ENCODE measurements around the gene PTPRT. TPM values are rescaled to one million over a fixed set of nuclear protein-coding genes. Genes with fewer than 3 reads are reported as not detected.

The PTPRT gene
- total RNA-seq, 1 experiment from 2014 or later, result 0.20 TPM

GRCh38 chr20:42485556-42485955 is 704.1 kb downstream of the PTPRT start:
- H3K4me3 Mint-ChIP-seq (ENCODE audit: unreplicated experiment), result no peak overlapping the region
- TF ChIP-seq CTCF (IDR thresholded peaks at IDR 0.05; ENCODE audit: insufficient read depth in 1 of 2, low read depth in 1 of 2, low read length in 1 of 2, severe bottlenecking in 1 of 2, unreplicated experiment in 1 of 2), result no peak
- no peaks in the 10 kb centered on the region for H3K36me3 ChIP-seq (ENCODE audit: control insufficient read depth, insufficient read depth, low read length)
- H3K27me3 ChIP-seq (replicated peaks; ENCODE audit: control insufficient read depth, insufficient read depth, low read length), result no peaks in the 10 kb centered on the region
- BruUV-seq (replicated peaks), result no TSS peak
- no peaks in the 10 kb centered on the region for H3K9me3 Mint-ChIP-seq (ENCODE audit: unreplicated experiment)
- DNase-seq, result no peak
- H3K27me3 Mint-ChIP-seq (ENCODE audit: insufficient read depth, unreplicated experiment), result peaks cover 23% of the 10 kb centered on the region
- H3K4me1 Mint-ChIP-seq (ENCODE audit: low read depth, unreplicated experiment), result no peaks in the 10 kb centered on the region
- ChIA-PET CTCF (no interaction called here), POLR2A (no interaction called here)
- no peak overlapping the region for H3K4me3 ChIP-seq (ENCODE audit: low read depth, low read length)
- no peaks in the 10 kb centered on the region for H3K9me3 ChIP-seq
- H3K36me3 Mint-ChIP-seq (ENCODE audit: insufficient read depth, unreplicated experiment), result no peaks in the 10 kb centered on the region
- intact Hi-C loops (cut with micrococcal nuclease; ENCODE audit: unreplicated experiment), result no loop called here
- no peak overlapping the region for H3K27ac Mint-ChIP-seq (ENCODE audit: unreplicated experiment)
- H3K4me1 ChIP-seq, result no peaks in the 10 kb centered on the region

GRCh38 chr20:42484790-42485375 is 704.8 kb downstream of the PTPRT start:
- DNase-seq, result no peak
- no peak for TF ChIP-seq CTCF (IDR thresholded peaks at IDR 0.05; ENCODE audit: insufficient read depth in 1 of 2, low read depth in 1 of 2, low read length in 1 of 2, severe bottlenecking in 1 of 2, unreplicated experiment in 1 of 2)
- ChIA-PET CTCF (no interaction called here), POLR2A (no interaction called here)
- peaks cover 22% of the 10 kb centered on the region for H3K27me3 Mint-ChIP-seq (ENCODE audit: insufficient read depth, unreplicated experiment)
- Histone ChIP-seq H3K36me3 (ENCODE audit: control insufficient read depth, insufficient read depth, low read length) (no peaks in the 10 kb centered on the region), H3K4me3 (ENCODE audit: low read depth, low read length) (no peak overlapping the region), H3K9me3 (no peaks in the 10 kb centered on the region), H3K27me3 (replicated peaks; ENCODE audit: control insufficient read depth, insufficient read depth, low read length) (no peaks in the 10 kb centered on the region), H3K4me1 (no peaks in the 10 kb centered on the region)
- no peaks in the 10 kb centered on the region for H3K4me1 Mint-ChIP-seq (ENCODE audit: low read depth, unreplicated experiment)
- no peak overlapping the region for H3K4me3 Mint-ChIP-seq (ENCODE audit: unreplicated experiment)
- intact Hi-C loops (cut with micrococcal nuclease; ENCODE audit: unreplicated experiment), result no loop called here
- no peak overlapping the region for H3K27ac Mint-ChIP-seq (ENCODE audit: unreplicated experiment)
- no peaks in the 10 kb centered on the region for H3K9me3 Mint-ChIP-seq (ENCODE audit: unreplicated experiment)
- no peaks in the 10 kb centered on the region for H3K36me3 Mint-ChIP-seq (ENCODE audit: insufficient read depth, unreplicated experiment)
- BruUV-seq (replicated peaks), result no TSS peak

- Histone ChIP-seq H3K9me3 (no peaks in the 10 kb centered on the region), H3K4me3 (ENCODE audit: low read depth, low read length) (no peak overlapping the region), H3K36me3 (ENCODE audit: control insufficient read depth, insufficient read depth, low read length) (no peaks in the 10 kb centered on the region), H3K4me1 (no peaks in the 10 kb centered on the region), H3K27me3 (replicated peaks; ENCODE audit: control insufficient read depth, insufficient read depth, low read length) (no peaks in the 10 kb centered on the region)
- Mint-ChIP-seq H3K4me3 (ENCODE audit: unreplicated experiment) (no peak overlapping the region), H3K27me3 (ENCODE audit: insufficient read depth, unreplicated experiment) (peaks cover 17% of the 10 kb centered on the region), H3K9me3 (ENCODE audit: unreplicated experiment) (no peaks in the 10 kb centered on the region), H3K27ac (ENCODE audit: unreplicated experiment) (no peak overlapping the region), H3K36me3 (ENCODE audit: insufficient read depth, unreplicated experiment) (no peaks in the 10 kb centered on the region), H3K4me1 (ENCODE audit: low read depth, unreplicated experiment) (no peaks in the 10 kb centered on the region)
- POLR2A ChIA-PET, result no interaction called here
- TF ChIP-seq CTCF (IDR thresholded peaks at IDR 0.05; ENCODE audit: insufficient read depth in 1 of 2, low read depth in 1 of 2, low read length in 1 of 2, severe bottlenecking in 1 of 2, unreplicated experiment in 1 of 2), result no peak
- no peak for DNase-seq
- intact Hi-C loops (cut with micrococcal nuclease; ENCODE audit: unreplicated experiment), result no loop called here
- no TSS peak for BruUV-seq (replicated peaks)
- CTCF ChIA-PET, result interaction anchor here (0.5 kb wide), 1 partner anchor 974 kb away, joined by 3 read pairs; no protein-coding TSS in a partner anchor
These were observed 705.4 kb downstream of the PTPRT start for GRCh38 chr20:42484335-42484734.
